Mesenchymal stem cell (in vitro differentiated cells and primary cell): Measurements from ENCODE around the gene SAMSN1.

Experiments used
- DNase-seq: peaks from one replicate; pipeline ENCODE4 v3.0.0-alpha.2; 2013
- H2AFZ ChIP-seq: one replicate; pipeline ENCODE4 v1.6.1; 2013; ENCODE audit warnings: low read depth, mild to moderate bottlenecking, control low read depth, inconsistent platforms, low read length, moderate library complexity
- H2AK5ac ChIP-seq: 2 replicates; pipeline ENCODE4 v1.6.1; 2013; ENCODE audit warnings: low read length, moderate library complexity, mild to moderate bottlenecking, inconsistent platforms; ENCODE audit not compliant: severe bottlenecking
- H2BK120ac ChIP-seq: one replicate; pipeline ENCODE4 v1.6.1; 2013; ENCODE audit warnings: low read depth, mild to moderate bottlenecking, inconsistent platforms, low read length, moderate library complexity
- H2BK12ac ChIP-seq, 2 experiments: one replicate each; pipeline ENCODE4 v1.6.1; 2013; ENCODE audit warnings: inconsistent platforms in 2 of 2, low read length in 2 of 2, mild to moderate bottlenecking in 2 of 2, moderate library complexity in 2 of 2, control low read depth in 1 of 2
- H2BK15ac ChIP-seq: one replicate; pipeline ENCODE4 v1.6.1; 2013; ENCODE audit warnings: mild to moderate bottlenecking, low read depth, inconsistent platforms; ENCODE audit not compliant: poor library complexity, severe bottlenecking
- H2BK5ac ChIP-seq: 2 replicates; pipeline ENCODE4 v1.6.1; 2013; ENCODE audit warnings: low read depth, mild to moderate bottlenecking, low read length, control low read depth, inconsistent platforms; ENCODE audit not compliant: poor library complexity, severe bottlenecking
- H3K14ac ChIP-seq, 2 experiments: one replicate each; pipeline ENCODE4 v1.6.1; 2013; ENCODE audit warnings: inconsistent platforms in 2 of 2, low read length in 2 of 2, control low read depth in 1 of 2, mild to moderate bottlenecking in 1 of 2, moderate library complexity in 1 of 2
- H3K18ac ChIP-seq, 2 experiments: one replicate each; pipeline ENCODE4 v1.6.1; 2013; ENCODE audit warnings: inconsistent platforms in 2 of 2, low read length in 2 of 2, control low read depth in 1 of 2, low read depth in 1 of 2, mild to moderate bottlenecking in 1 of 2
- H3K23ac ChIP-seq, 2 experiments: one replicate each; pipeline ENCODE4 v1.6.1; 2013; ENCODE audit warnings: inconsistent platforms in 2 of 2, low read length in 2 of 2, mild to moderate bottlenecking in 2 of 2, moderate library complexity in 2 of 2, control low read depth in 1 of 2
- H3K27ac ChIP-seq: 2 replicates; pipeline ENCODE4 v1.5.1; 2013; ENCODE audit warnings: mild to moderate bottlenecking, moderate library complexity, low read length, control low read depth, inconsistent platforms; ENCODE audit not compliant: poor library complexity, severe bottlenecking
- H3K27me3 ChIP-seq, 2 experiments: 2 replicates each; pipeline versions ENCODE4 v1.6.1 to v1.7.0; 2013; ENCODE audit warnings: low read length in 2 of 2, mild to moderate bottlenecking in 2 of 2, moderate library complexity in 2 of 2, control low read depth in 1 of 2, inconsistent platforms in 1 of 2; ENCODE audit not compliant: control insufficient read depth in 1 of 2, insufficient read depth in 1 of 2
- H3K36me3 ChIP-seq, 2 experiments: 2 replicates each; pipeline versions ENCODE4 v1.6.1 to v1.7.0; 2013; ENCODE audit warnings: low read length in 2 of 2, control low read depth in 1 of 2, inconsistent platforms in 1 of 2, low read depth in 1 of 2, mild to moderate bottlenecking in 1 of 2; ENCODE audit not compliant: insufficient read depth in 2 of 2, control insufficient read depth in 1 of 2
- H3K4ac ChIP-seq, 2 experiments: one replicate each; pipeline ENCODE4 v1.6.1; 2013; ENCODE audit warnings: inconsistent platforms in 2 of 2, low read length in 2 of 2, mild to moderate bottlenecking in 2 of 2, moderate library complexity in 2 of 2, control low read depth in 1 of 2, low read depth in 1 of 2
- H3K4me1 ChIP-seq: 2 replicates; pipeline ENCODE4 v1.6.1; 2013; ENCODE audit warnings: low read depth, low read length, control low read depth; ENCODE audit not compliant: control insufficient read depth, insufficient read depth
- H3K4me2 ChIP-seq: 2 replicates; pipeline ENCODE4 v1.6.1; 2013; ENCODE audit warnings: low read length, mild to moderate bottlenecking, inconsistent platforms; ENCODE audit not compliant: poor library complexity, severe bottlenecking
- H3K4me3 ChIP-seq, 2 experiments: 2 replicates each; pipeline versions ENCODE4 v1.5.1 to v1.7.0; 2013; ENCODE audit warnings: low read length in 2 of 2, mild to moderate bottlenecking in 2 of 2, control low read depth in 1 of 2, low read depth in 1 of 2; ENCODE audit not compliant: insufficient read depth in 1 of 2
- H3K79me1 ChIP-seq: replicated peaks from 2 replicates; pipeline ENCODE4 v1.6.1; 2013; ENCODE audit warnings: mild to moderate bottlenecking, control low read depth, low read length, inconsistent platforms; ENCODE audit not compliant: poor library complexity, severe bottlenecking
- H3K9ac ChIP-seq: 2 replicates; pipeline ENCODE4 v1.7.0; 2013; ENCODE audit warnings: mild to moderate bottlenecking, low read length, moderate library complexity
- H3K9me3 ChIP-seq: 2 replicates; pipeline ENCODE4 v1.7.0; 2013; ENCODE audit warnings: mild to moderate bottlenecking, low read length; ENCODE audit not compliant: control insufficient read depth
- H4K8ac ChIP-seq: one replicate; pipeline ENCODE4 v1.6.1; 2013; ENCODE audit warnings: inconsistent platforms, mild to moderate bottlenecking, low read length, moderate library complexity
- H4K91ac ChIP-seq: one replicate; pipeline ENCODE4 v1.6.1; 2013; ENCODE audit warnings: mild to moderate bottlenecking, low read length, inconsistent platforms
- WGBS: methylation state at CpG from one replicate; pipeline ENCODE4 v1.1.7; 2013; ENCODE audit warnings: mixed read lengths; 5-methylcytosine and 5-hydroxymethylcytosine counted together

Gene SAMSN1

GRCh38 chr21:14592296-14593000 lies 46.3 kb upstream of the SAMSN1 start:
- Histone ChIP-seq H3K9ac (no peak overlapping the region), H2BK12ac (no peak overlapping the region), H4K8ac (no peak overlapping the region), H3K9me3 (no peaks in the 10 kb centered on the region), H3K27ac (no peak overlapping the region), H3K79me1 (no peaks in the 10 kb centered on the region), H3K27me3 (no peaks in the 10 kb centered on the region), H3K4me3 (no peak overlapping the region), H3K4ac (no peak overlapping the region), H3K36me3 (no peaks in the 10 kb centered on the region), H4K91ac (no peak overlapping the region), H3K4me1 (no peaks in the 10 kb centered on the region), H3K23ac (no peak overlapping the region), H2AFZ (no peak overlapping the region), H2AK5ac (no peak overlapping the region), H2BK15ac (no peak overlapping the region), H3K18ac (no peak overlapping the region), H3K14ac (no peak overlapping the region), H3K4me2 (no peak overlapping the region), H2BK120ac (no peak overlapping the region), H2BK5ac (no peak overlapping the region)
- no peak for DNase-seq
- 100% methylated on average over 4 of the region's 4 CpGs for WGBS

GRCh38 chr21:14591882-14592281 lies 45.8 kb upstream of the SAMSN1 start:
- H3K27ac ChIP-seq: no peak overlapping the region
- H2BK15ac ChIP-seq: no peak overlapping the region
- no peaks in the 10 kb centered on the region for H3K36me3 ChIP-seq
- H3K27me3 ChIP-seq: no peaks in the 10 kb centered on the region
- H2BK120ac ChIP-seq: no peak overlapping the region
- H3K4me2 ChIP-seq: no peak overlapping the region
- H2BK12ac ChIP-seq: no peak overlapping the region
- no peak overlapping the region for H4K91ac ChIP-seq
- no peak overlapping the region for H3K14ac ChIP-seq
- H3K4me3 ChIP-seq: no peak overlapping the region
- H2BK5ac ChIP-seq: no peak overlapping the region
- no peak overlapping the region for H4K8ac ChIP-seq
- no peaks in the 10 kb centered on the region for H3K9me3 ChIP-seq
- H3K4me1 ChIP-seq: no peaks in the 10 kb centered on the region
- no peak overlapping the region for H3K18ac ChIP-seq
- no peak overlapping the region for H2AK5ac ChIP-seq
- no peaks in the 10 kb centered on the region for H3K79me1 ChIP-seq
- H3K9ac ChIP-seq: no peak overlapping the region
- H3K4ac ChIP-seq: no peak overlapping the region
- no peak overlapping the region for H2AFZ ChIP-seq
- DNase-seq: peak; percentile 76
- 100% methylated on average over 1 of the region's 2 CpGs for WGBS
- no peak overlapping the region for H3K23ac ChIP-seq

GRCh38 chr21:14591377-14591776 lies 45.3 kb upstream of the SAMSN1 start:
- H3K4me2 ChIP-seq: no peak overlapping the region
- H2BK12ac ChIP-seq: no peak overlapping the region
- no peak overlapping the region for H4K8ac ChIP-seq
- H3K36me3 ChIP-seq: no peaks in the 10 kb centered on the region
- DNase-seq: no peak
- no peak overlapping the region for H3K9ac ChIP-seq
- H4K91ac ChIP-seq: no peak overlapping the region
- H3K79me1 ChIP-seq: no peaks in the 10 kb centered on the region
- no peak overlapping the region for H3K27ac ChIP-seq
- no peak overlapping the region for H2BK15ac ChIP-seq
- no peak overlapping the region for H2AFZ ChIP-seq
- no peak overlapping the region for H3K4me3 ChIP-seq
- no peak overlapping the region for H2BK120ac ChIP-seq
- H2AK5ac ChIP-seq: no peak overlapping the region
- no peaks in the 10 kb centered on the region for H3K9me3 ChIP-seq
- no peaks in the 10 kb centered on the region for H3K4me1 ChIP-seq
- no peak overlapping the region for H2BK5ac ChIP-seq
- H3K14ac ChIP-seq: no peak overlapping the region
- no peak overlapping the region for H3K18ac ChIP-seq
- H3K4ac ChIP-seq: no peak overlapping the region
- no peak overlapping the region for H3K23ac ChIP-seq
- no peaks in the 10 kb centered on the region for H3K27me3 ChIP-seq

GRCh38 chr21:14589855-14590563 lies 43.9 kb upstream of the SAMSN1 start:
- Histone ChIP-seq H3K14ac (no peak overlapping the region), H3K27ac (no peak overlapping the region), H3K9me3 (no peaks in the 10 kb centered on the region), H3K4me1 (no peaks in the 10 kb centered on the region), H2BK5ac (no peak overlapping the region), H2AFZ (no peak overlapping the region), H3K18ac (no peak overlapping the region), H2BK15ac (no peak overlapping the region), H4K91ac (no peak overlapping the region), H2AK5ac (no peak overlapping the region), H2BK12ac (no peak overlapping the region), H3K4me2 (no peak overlapping the region), H3K79me1 (no peaks in the 10 kb centered on the region), H4K8ac (no peak overlapping the region), H3K36me3 (no peaks in the 10 kb centered on the region), H3K9ac (no peak overlapping the region), H3K27me3 (no peaks in the 10 kb centered on the region), H2BK120ac (no peak overlapping the region), H3K4me3 (no peak overlapping the region), H3K4ac (no peak overlapping the region), H3K23ac (no peak overlapping the region)
- DNase-seq: no peak
- whole genome bisulfite sequencing: 100% methylated on average over 1 of the region's 7 CpGs
